Right atrium auricular region (tissue), 2 donors: Measurements from ENCODE around the gene ACSM2A. TPM values are rescaled to one million over a fixed set of nuclear protein-coding genes. Genes with fewer than 3 reads are reported as not detected.
"Not testable (repeated sequence)": the region's sequence is repeated elsewhere in the genome, so short reads cannot be mapped to it uniquely, and the experiment has no call there.

Experiments used
- DNase-seq: peaks from one replicate; pipeline ENCODE4 v3.0.0-alpha.2; 2019; ENCODE audit warnings: low spot score
- H3K27ac ChIP-seq, 2 donors: fragments of 200-600 bp; sonication (generic); 1 replicate in 1 of 2; 2 replicates in 1 of 2; pipeline ENCODE4 v1.5.1; 2016 to 2019
- H3K27me3 ChIP-seq, 2 donors: fragments of 200-600 bp; sonication (generic); one replicate each; pipeline versions ENCODE4 v1.5.1 to v1.6.0; 2017 to 2019
- H3K36me3 ChIP-seq: fragments of 200-600 bp; sonication (generic); one replicate; pipeline ENCODE4 v1.5.1; 2016
- H3K4me1 ChIP-seq, 2 donors: fragments of 200-600 bp; sonication (generic); one replicate each; pipeline versions ENCODE4 v1.5.1 to v1.6.0; 2017 to 2019
- H3K4me3 ChIP-seq, 2 donors: fragments of 200-600 bp; sonication (generic); 1 replicate in 1 of 2; 2 replicates in 1 of 2; pipeline ENCODE4 v1.5.1; 2017 to 2019; ENCODE audit warnings: mild to moderate bottlenecking in 1 of 2, moderate library complexity in 1 of 2
- H3K9me3 ChIP-seq, 2 donors: fragments of 200-600 bp; sonication (generic); one replicate each; pipeline ENCODE4 v1.5.1; 2019
- total RNA-seq, 2 donors: library from RNA; depleted of rRNA; stranded (reverse); fragments of >200 nt; gene quantifications; one replicate each; pipeline ENCODE4 v1.1.0, GENCODE V29; 2016
- TF ChIP-seq, protein P1 (sequence below), 2 donors: fragments of 200-600 bp; sonication (generic); IDR thresholded peaks; one replicate each; pipeline ENCODE4 v1.5.1; 2019; ENCODE audit warnings: antibody characterized with exemption in 2 of 2

Gene ACSM2A
- total RNA-seq, 2 donors from 2014 or later: not detected

DNA sequence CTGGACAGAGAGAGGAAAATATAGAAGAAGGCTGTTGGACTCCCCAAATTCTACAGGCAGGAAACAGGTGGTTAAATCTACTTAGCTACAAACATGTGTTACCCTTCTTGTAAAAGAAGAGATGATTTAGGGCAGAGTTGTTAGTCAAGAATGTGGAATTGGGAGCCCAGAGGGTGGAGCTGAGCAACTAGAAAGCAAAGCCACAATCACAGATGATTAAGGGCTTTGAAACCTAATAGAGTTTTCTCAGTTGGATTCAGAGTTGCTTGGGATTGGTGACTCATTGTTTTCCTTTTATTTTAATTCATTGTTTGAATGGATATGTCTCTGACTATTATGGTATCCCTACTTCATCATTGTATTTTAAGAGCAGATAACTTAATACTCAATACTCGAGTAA lies 35.8 kb upstream of the ACSM2A start:
- TF ChIP-seq, protein P1, sequence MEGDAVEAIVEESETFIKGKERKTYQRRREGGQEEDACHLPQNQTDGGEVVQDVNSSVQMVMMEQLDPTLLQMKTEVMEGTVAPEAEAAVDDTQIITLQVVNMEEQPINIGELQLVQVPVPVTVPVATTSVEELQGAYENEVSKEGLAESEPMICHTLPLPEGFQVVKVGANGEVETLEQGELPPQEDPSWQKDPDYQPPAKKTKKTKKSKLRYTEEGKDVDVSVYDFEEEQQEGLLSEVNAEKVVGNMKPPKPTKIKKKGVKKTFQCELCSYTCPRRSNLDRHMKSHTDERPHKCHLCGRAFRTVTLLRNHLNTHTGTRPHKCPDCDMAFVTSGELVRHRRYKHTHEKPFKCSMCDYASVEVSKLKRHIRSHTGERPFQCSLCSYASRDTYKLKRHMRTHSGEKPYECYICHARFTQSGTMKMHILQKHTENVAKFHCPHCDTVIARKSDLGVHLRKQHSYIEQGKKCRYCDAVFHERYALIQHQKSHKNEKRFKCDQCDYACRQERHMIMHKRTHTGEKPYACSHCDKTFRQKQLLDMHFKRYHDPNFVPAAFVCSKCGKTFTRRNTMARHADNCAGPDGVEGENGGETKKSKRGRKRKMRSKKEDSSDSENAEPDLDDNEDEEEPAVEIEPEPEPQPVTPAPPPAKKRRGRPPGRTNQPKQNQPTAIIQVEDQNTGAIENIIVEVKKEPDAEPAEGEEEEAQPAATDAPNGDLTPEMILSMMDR (IDR thresholded peaks at IDR 0.05): no peak
- no peak overlapping the region for H3K4me3 ChIP-seq
- no peaks in the 10 kb centered on the region for H3K4me1 ChIP-seq
- no peaks in the 10 kb centered on the region for H3K27me3 ChIP-seq
- no peaks in the 10 kb centered on the region for H3K9me3 ChIP-seq
- no peak for DNase-seq
- H3K36me3 ChIP-seq: no peaks in the 10 kb centered on the region
- no peak overlapping the region for H3K27ac ChIP-seq

DNA sequence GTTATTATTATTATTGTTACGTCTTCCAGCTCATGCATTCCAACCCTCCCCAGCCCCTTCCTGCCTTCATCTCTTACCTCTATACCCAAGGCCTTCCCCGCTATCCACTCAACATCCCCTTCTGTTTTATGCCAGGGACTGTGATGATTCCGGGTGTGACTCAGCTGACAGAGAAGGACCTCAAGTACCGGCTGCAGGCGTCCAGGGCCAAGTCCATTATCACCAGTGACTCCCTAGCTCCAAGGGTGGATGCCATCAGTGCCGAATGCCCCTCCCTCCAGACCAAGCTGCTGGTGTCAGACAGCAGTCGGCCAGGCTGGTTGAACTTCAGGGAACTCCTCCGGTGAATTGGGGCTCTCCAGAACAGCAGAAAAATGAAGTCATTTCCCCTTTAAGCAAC lies 32.2 kb upstream of the ACSM2A start:
- H3K4me1 ChIP-seq, H3K9me3 ChIP-seq, H3K36me3 ChIP-seq, H3K27me3 ChIP-seq, H3K4me3 ChIP-seq, DNase-seq, H3K27ac ChIP-seq: not testable (repeated sequence)

DNA sequence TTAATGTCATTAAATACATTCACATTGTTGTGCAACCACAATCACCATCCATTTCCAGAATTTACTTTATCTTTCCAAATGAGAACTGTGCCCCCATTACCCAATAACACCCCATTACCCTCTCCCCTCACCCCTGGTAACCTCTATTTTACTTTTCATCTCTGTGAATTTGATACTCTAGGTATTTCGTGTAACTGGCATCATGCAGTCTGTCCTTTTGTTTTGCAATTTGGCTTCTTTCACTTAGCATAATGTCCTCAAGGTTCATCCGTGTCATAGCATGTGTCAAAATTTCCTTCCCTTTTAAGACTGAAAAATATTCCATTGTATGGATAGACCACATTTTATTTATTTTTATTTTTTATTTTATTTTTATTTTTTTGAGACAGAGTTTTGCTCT lies 29.6 kb upstream of the ACSM2A start:
- not testable (repeated sequence) for H3K4me1 ChIP-seq, H3K36me3 ChIP-seq, H3K9me3 ChIP-seq, H3K4me3 ChIP-seq, DNase-seq, H3K27me3 ChIP-seq, H3K27ac ChIP-seq

DNA sequence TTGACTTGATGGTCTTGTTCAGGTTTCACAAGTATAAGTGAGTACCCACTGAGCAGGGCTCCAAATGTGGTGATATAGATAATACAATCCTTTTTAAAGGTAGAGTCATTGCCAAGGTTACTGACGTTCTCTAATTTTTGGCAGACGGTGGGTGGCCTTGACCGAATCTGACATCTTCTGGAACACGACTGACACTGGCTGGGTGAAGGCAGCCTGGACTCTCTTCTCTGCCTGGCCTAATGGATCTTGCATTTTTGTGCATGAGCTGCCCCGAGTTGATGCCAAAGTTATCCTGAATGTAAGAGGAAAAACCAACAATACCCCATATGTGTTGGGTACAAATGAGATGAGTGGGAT lies 27.6 kb upstream of the ACSM2A start:
- not testable (repeated sequence) for H3K4me1 ChIP-seq, H3K27ac ChIP-seq, H3K9me3 ChIP-seq, DNase-seq, H3K27me3 ChIP-seq, H3K4me3 ChIP-seq, H3K36me3 ChIP-seq

DNA sequence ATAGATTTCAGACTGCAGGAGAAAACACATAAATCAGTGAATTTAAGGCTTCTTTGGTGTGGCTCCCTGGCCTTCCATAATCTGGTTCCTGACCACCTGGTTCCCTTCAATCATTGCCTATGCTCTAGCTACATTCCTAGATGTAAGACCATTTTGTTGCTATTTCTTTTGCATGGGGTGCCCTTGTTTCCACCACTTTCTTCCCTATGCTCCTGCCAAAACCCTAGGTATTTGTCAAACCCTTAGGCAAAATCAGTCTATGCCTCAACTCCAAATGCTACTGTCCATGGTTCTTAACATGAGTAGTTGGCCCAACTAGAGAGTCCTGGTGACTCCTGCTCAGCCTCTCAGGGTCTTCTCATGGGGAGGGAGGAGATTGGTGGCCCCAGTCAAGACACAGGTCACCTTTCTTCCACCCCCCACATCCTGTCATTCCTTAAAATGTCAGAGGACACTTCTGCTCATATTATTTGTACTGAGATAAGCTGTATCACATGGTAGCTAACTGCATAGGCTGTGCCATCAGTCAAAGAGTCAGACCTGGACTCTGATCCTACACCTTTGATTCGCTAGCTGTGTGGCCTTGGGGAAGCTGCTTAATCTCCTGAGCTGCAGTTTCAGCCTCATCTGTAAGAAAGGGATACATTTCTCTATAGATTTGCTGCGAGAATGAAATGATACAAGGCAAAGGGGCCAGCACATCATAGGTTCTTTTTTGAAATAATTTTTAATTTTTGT lies 27.0 kb upstream of the ACSM2A start:
- no peak for DNase-seq

DNA sequence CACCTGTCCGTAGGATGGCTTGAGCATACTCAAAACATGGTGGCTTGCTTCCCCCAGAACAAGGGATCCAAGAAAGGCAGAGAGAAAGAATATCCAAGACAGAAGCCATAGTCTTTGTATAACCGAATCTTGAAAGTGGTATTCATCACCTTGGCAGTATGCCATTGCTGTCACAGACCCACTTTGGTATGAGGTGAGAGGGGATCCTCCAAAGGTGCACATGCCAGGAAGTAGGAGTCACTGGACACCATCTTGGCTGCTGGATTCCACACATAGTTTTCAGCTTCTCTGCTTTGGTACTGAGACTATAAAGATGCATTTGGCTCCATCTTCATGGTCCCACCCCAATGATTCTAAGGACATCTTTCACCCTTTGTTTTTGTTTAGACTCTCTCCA lies 23.9 kb upstream of the ACSM2A start:
- not testable (repeated sequence) for H3K27me3 ChIP-seq, H3K4me1 ChIP-seq, H3K4me3 ChIP-seq, DNase-seq, H3K36me3 ChIP-seq, H3K27ac ChIP-seq, H3K9me3 ChIP-seq

More for the DNA sequence above, 27.0 kb upstream of the ACSM2A start:
- TF ChIP-seq, protein P1 (IDR thresholded peaks at IDR 0.05): no peak
- Histone ChIP-seq H3K9me3 (no peaks in the 10 kb centered on the region), H3K27me3 (no peaks in the 10 kb centered on the region), H3K4me1 (no peaks in the 10 kb centered on the region), H3K36me3 (no peaks in the 10 kb centered on the region), H3K4me3 (no peak overlapping the region), H3K27ac (no peak overlapping the region)

DNA sequence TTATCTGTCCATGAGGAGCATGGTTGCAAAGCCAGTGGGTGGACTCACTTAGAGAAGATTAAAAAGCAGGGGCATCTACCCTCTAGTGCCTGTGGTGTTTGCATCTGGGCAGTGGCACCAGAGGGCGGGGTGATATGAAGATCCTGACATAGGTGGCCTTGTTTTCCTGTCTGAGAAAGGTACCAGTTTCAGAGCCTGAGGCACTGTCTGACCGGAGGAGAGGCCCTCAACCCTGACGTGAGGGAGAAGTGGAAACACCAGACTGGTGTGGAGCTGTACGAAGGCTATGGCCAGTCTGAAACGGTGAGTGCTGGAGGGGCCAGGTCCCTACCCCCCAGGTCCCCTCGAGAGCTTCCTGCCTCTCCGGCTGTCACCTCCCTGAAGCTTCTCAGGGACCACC lies 21.8 kb upstream of the ACSM2A start:
- H3K27ac ChIP-seq, H3K27me3 ChIP-seq: not testable (repeated sequence)

DNA sequence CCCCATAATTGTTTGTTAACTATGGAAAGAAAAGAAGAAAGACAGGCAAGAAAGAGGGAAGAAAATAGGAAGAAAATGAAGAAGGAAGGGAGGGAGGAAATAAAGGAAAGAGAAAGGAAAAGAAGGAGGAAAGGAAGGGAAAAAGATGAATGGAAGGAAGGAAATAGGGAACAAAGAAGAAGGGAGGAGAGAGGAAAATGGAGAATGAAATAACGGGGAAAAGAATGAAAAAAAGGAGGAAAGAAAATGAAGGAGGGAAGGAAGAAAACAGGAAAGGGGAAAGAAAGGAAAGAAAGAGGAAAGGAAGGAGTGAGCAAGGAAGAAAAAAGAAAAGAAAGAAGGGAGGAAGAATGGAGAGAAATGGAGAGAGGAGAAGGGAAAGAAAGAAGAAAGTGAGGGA lies 20.8 kb upstream of the ACSM2A start:
- not testable (repeated sequence) for H3K4me1 ChIP-seq, H3K4me3 ChIP-seq, H3K36me3 ChIP-seq, DNase-seq, H3K27me3 ChIP-seq, H3K9me3 ChIP-seq, H3K27ac ChIP-seq

More for the DNA sequence above, 21.8 kb upstream of the ACSM2A start:
- not testable (repeated sequence) for DNase-seq, H3K4me1 ChIP-seq, H3K9me3 ChIP-seq, H3K36me3 ChIP-seq, H3K4me3 ChIP-seq

DNA sequence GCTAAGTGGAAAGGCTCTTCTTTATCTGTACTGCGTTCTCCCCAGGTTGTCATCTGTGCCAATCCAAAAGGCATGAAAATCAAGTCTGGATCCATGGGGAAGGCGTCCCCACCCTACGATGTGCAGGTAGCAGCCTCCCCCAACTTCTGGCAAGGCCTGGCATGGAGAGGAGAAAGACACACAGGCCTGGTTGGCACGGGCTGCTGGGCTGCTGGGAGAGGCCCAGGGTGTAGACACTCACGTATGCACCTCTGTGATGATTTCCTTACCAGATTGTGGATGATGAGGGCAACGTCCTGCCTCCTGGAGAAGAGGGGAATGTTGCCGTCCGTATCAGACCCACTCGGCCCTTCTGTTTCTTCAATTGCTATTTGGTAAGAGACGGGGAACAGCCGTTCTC lies 20.4 kb upstream of the ACSM2A start:
- H3K27ac ChIP-seq: no peak overlapping the region
- H3K4me3 ChIP-seq: no peak overlapping the region
- TF ChIP-seq, protein P1 (IDR thresholded peaks at IDR 0.05): no peak
- H3K36me3 ChIP-seq: no peaks in the 10 kb centered on the region
- no peaks in the 10 kb centered on the region for H3K4me1 ChIP-seq
- no peaks in the 10 kb centered on the region for H3K27me3 ChIP-seq
- H3K9me3 ChIP-seq: no peaks in the 10 kb centered on the region
- no peak for DNase-seq

DNA sequence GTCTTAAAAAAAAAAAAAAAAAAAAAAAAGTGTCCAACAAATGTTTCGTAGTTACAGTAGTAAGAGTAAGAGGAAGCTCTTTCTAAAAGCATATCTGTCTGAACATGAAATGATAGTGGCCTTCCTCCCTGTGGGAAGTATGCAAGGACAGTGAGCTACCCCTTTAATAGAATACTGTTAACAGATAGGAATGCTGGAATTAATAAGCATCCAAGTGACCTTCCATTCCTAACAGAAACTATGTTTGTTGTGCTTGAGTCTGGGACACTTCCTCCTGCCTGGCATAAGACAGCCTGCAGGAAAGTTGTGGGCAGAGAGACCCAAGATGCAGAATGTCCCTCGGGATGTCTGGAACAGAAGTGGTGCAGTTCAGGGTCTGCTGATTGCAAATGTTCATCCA lies 12.4 kb upstream of the ACSM2A start:
- H3K4me1 ChIP-seq, H3K9me3 ChIP-seq, DNase-seq, H3K27ac ChIP-seq, H3K27me3 ChIP-seq, H3K4me3 ChIP-seq, H3K36me3 ChIP-seq: not testable (repeated sequence)

DNA sequence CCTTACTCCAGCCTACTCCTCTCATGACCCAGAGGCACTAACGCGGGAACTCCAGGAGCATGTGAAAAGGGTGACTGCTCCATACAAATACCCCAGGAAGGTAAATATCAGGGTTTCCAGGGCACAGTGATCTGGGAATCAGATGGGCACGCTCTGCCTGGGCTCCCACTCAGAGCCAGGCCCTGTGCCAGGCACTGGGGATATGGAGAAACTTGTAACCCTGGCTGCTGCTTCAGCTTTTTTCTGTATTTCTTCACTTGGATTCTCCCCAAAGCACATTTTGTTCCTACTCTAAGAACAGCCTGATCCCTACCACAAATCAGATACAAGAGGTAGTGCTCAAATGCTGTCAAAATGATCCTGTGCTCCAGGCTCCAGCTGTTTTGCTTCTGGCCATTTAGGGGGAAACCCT lies 11.5 kb upstream of the ACSM2A start:
- H3K9me3 ChIP-seq, H3K27me3 ChIP-seq, H3K4me3 ChIP-seq, H3K4me1 ChIP-seq, H3K27ac ChIP-seq, H3K36me3 ChIP-seq: not testable (repeated sequence)
- DNase-seq: peak; percentile 62

DNA sequence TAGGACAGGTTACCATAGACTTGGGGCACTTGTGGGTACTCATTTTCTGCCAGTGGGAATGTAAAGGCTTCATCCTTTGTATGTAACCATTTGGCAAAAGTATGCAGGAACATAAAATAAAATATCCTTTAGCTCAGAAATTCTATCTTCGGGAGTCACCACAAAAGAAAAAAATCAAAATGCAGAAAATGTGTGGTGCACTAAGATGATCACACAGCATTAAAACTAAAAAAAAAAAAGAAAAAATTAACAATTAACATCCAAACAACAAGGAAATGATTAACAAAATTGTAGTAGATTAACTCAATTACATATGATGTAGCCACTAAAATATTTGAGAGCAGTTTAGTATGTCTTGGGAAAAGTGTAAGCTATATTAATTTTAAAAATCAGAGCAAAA lies 10.6 kb upstream of the ACSM2A start:
- H3K36me3 ChIP-seq, H3K27me3 ChIP-seq, DNase-seq, H3K27ac ChIP-seq, H3K4me3 ChIP-seq, H3K9me3 ChIP-seq, H3K4me1 ChIP-seq: not testable (repeated sequence)
